Measurements from ENCODE around the gene PCNX2. TPM values are rescaled to one million over a fixed set of nuclear protein-coding genes. Genes with fewer than 3 reads are reported as not detected.

PCNX2 gene
- total and polyA plus RNA-seq, 2 of the 13 experiments (the other 11 are each of a cell fraction or from before 2014, with no cell fraction given), result 0.11 to 0.42 TPM

- Histone ChIP-seq H3K4me1 (ENCODE audit: insufficient read depth, low read length) (peaks cover 31% of the 10 kb centered on the region), H3K79me2 (ENCODE audit: insufficient read depth, low read length) (no peaks in the 10 kb centered on the region), H3K9me3 (ENCODE audit: low read length) (no peaks in the 10 kb centered on the region), H3K36me3 (replicated peaks in 1 of 2; ENCODE audit: control insufficient read depth in 1 of 2, insufficient read depth in 2 of 2, low read length in 2 of 2) (no peaks in the 10 kb centered on the region), H3K4me3 (replicated peaks in 1 of 3; ENCODE audit: insufficient read depth in 1 of 3, low read depth in 2 of 3, low read length in 3 of 3) (no peak overlapping the region), H2AFZ (ENCODE audit: low read length) (no peak overlapping the region), H4K20me1 (ENCODE audit: insufficient read depth, low read length) (no peaks in the 10 kb centered on the region), H3K27ac (ENCODE audit: extremely low read length, insufficient read depth, low read length) (no peak overlapping the region), H3K9ac (ENCODE audit: insufficient read depth, low read depth, low read length) (no peak overlapping the region), H3K27me3 (ENCODE audit: control insufficient read depth in 1 of 2, insufficient read depth in 2 of 2, low read length in 2 of 2) (no peaks in the 10 kb centered on the region; a peak in 1 of 5 replicates), H3K4me2 (ENCODE audit: low read depth, low read length) (no peak overlapping the region)
- no peak for TF ChIP-seq NFE2L2 (IDR thresholded peaks at IDR 0.05; ENCODE audit: low read length)
- TF ChIP-seq ESRRA (CRISPR knock-in tag; IDR thresholded peaks at IDR 0.05; ENCODE audit: low read depth), result no peak
- TF ChIP-seq TBX3 (IDR thresholded peaks at IDR 0.05; ENCODE audit: borderline replicate concordance), result no peak
- TF ChIP-seq, protein P1, sequence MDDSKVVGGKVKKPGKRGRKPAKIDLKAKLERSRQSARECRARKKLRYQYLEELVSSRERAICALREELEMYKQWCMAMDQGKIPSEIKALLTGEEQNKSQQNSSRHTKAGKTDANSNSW (CRISPR knock-in tag; IDR thresholded peaks at IDR 0.05; ENCODE audit: borderline replicate concordance), result no peak
- TF ChIP-seq, protein P2, sequence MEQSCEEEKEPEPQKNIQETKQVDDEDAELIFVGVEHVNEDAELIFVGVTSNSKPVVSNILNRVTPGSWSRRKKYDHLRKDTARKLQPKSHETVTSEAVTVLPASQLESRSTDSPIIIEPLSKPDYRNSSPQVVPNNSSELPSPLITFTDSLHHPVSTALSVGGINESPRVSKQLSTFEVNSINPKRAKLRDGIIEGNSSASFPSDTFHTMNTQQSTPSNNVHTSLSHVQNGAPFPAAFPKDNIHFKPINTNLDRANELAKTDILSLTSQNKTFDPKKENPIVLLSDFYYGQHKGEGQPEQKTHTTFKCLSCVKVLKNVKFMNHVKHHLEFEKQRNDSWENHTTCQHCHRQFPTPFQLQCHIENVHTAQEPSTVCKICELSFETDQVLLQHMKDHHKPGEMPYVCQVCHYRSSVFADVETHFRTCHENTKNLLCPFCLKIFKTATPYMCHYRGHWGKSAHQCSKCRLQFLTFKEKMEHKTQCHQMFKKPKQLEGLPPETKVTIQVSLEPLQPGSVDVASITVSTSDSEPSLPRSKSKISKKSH (CRISPR knock-in tag; IDR thresholded peaks at IDR 0.05; ENCODE audit: borderline replicate concordance), result no peak
- no peak for TF ChIP-seq ZNF614 (CRISPR knock-in tag; IDR thresholded peaks at IDR 0.05; ENCODE audit: borderline replicate concordance)
- no peak for TF ChIP-seq ZNF710 (CRISPR knock-in tag; IDR thresholded peaks at IDR 0.05; ENCODE audit: borderline replicate concordance)
- no peak for TF ChIP-seq SSRP1 (CRISPR knock-in tag; IDR thresholded peaks at IDR 0.05)
- TF ChIP-seq IRX3 (CRISPR knock-in tag; IDR thresholded peaks at IDR 0.05; ENCODE audit: borderline replicate concordance, low read depth), result no peak
- no peak for TF ChIP-seq ARID2 (CRISPR knock-in tag; IDR thresholded peaks at IDR 0.05; ENCODE audit: borderline replicate concordance)
- no peak for TF ChIP-seq ZNF672 (CRISPR knock-in tag; IDR thresholded peaks at IDR 0.05)
- TF ChIP-seq ZNF713 (CRISPR knock-in tag; IDR thresholded peaks at IDR 0.05), result no peak
- no peak for TF ChIP-seq NFAT5 (CRISPR knock-in tag; IDR thresholded peaks at IDR 0.05)
- TF ChIP-seq EHMT2 (IDR thresholded peaks at IDR 0.05; ENCODE audit: borderline replicate concordance, low read depth, low read length), result no peak
- TF ChIP-seq ATF7-NPFF (CRISPR knock-in tag; IDR thresholded peaks at IDR 0.05; ENCODE audit: low read depth), result no peak
- ATAC-seq (no peak), DNase-seq (ENCODE audit: low spot score) (no peak), FAIRE-seq (no peak)
- in situ Hi-C loops (cut with HindIII; ENCODE audit: extremely low pct_ligation_motif_present, low pct_unique_long_range_greater_than_20kb), result no loop called here
- POLR2A ChIA-PET, result no interaction called here
- intact Hi-C loops (cut with micrococcal nuclease; ENCODE audit: unreplicated experiment), result no loop called here
- 28% methylated on average over 2 of the region's 2 CpGs for WGBS (ENCODE audit: low lambda C conversion rate)
- CTCF ChIA-PET (ENCODE audit: low intra/inter-chr PET ratio, low total read pairs), result no interaction called here
- BruUV-seq (replicated peaks), result no TSS peak
These were observed 38.7 kb downstream of the PCNX2 start for GRCh38 chr1:233256789-233257188.
